Upper lobe of left lung (tissue), 4 donors: ENCODE data around the gene DGKI.

ENCODE experiments used
- CTCF ChIP-seq, 6 experiments: fragments of 450-650 bp in 4 of 6; fragments of 200-600 bp in 2 of 6; sonication (generic) in 2 of 6; IDR thresholded peaks; one replicate each; pipeline ENCODE4 v1.5.1; 2016 to 2019; ENCODE audit warnings: antibody characterized with exemption in 6 of 6
- EP300 ChIP-seq, 4 donors: sonication (generic); formaldehyde crosslinking; IDR thresholded peaks; one replicate each; pipeline ENCODE4 v1.5.1; 2017; ENCODE audit warnings: antibody characterized with exemption in 4 of 4, control low read depth in 2 of 4
- POLR2A ChIP-seq, 4 donors: fragments of 450-650 bp; IDR thresholded peaks; one replicate each; pipeline ENCODE4 v1.5.1; 2016 to 2017; ENCODE audit warnings: antibody characterized with exemption in 4 of 4, mild to moderate bottlenecking in 2 of 4
- POLR2AphosphoS5 ChIP-seq, 2 donors: sonication (generic); formaldehyde crosslinking; IDR thresholded peaks; one replicate each; pipeline ENCODE4 v1.5.1; 2017; ENCODE audit warnings: antibody characterized with exemption in 2 of 2

- TF ChIP-seq CTCF (IDR thresholded peaks at IDR 0.05) (no peak), POLR2AphosphoS5 (IDR thresholded peaks at IDR 0.05) (no peak), EP300 (IDR thresholded peaks at IDR 0.05) (no peak), POLR2A (IDR thresholded peaks at IDR 0.05) (no peak)
Measured at GRCh38 chr7:137539111-137539715, 307.6 kb downstream of the DGKI start.
